Chondrocyte (in vitro differentiated cells): ENCODE data around the gene NOD2. TPM values are rescaled to one million over a fixed set of nuclear protein-coding genes. Genes with fewer than 3 reads are reported as not detected.

Experiments
- DNase-seq: peaks from one replicate; pipeline ENCODE4 v3.0.0; 2021; ENCODE audit warnings: mixed read lengths, low spot score
- H3K27ac Mint-ChIP-seq: one replicate; pipeline ENCODE4 v1.8.0; 2021; ENCODE audit warnings: mild to moderate bottlenecking, moderate library complexity, mixed read lengths; ENCODE audit not compliant: unreplicated experiment
- H3K27me3 Mint-ChIP-seq: 2 replicates; pipeline ENCODE4 v1.8.0; 2021; ENCODE audit warnings: low read depth, mixed read lengths
- H3K36me3 Mint-ChIP-seq: 2 replicates; pipeline ENCODE4 v1.8.0; 2021; ENCODE audit warnings: low read depth, mixed read lengths
- H3K4me1 Mint-ChIP-seq: 2 replicates; pipeline ENCODE4 v1.8.0; 2021; ENCODE audit warnings: low read depth, mild to moderate bottlenecking, mixed read lengths
- H3K4me3 Mint-ChIP-seq: one replicate; pipeline ENCODE4 v1.8.0; 2021; ENCODE audit warnings: mild to moderate bottlenecking, moderate library complexity, mixed read lengths; ENCODE audit not compliant: unreplicated experiment
- H3K9me3 Mint-ChIP-seq: 2 replicates; pipeline ENCODE4 v1.8.0; 2021; ENCODE audit warnings: low read depth, mixed read lengths
- microRNA-seq: library from miRNA; unstranded; fragments of <30 nt; microRNA quantifications from one replicate; pipeline ENCODE4 v1.2.0, GENCODE V29; 2020; ENCODE audit warnings: borderline number of aligned reads
- total RNA-seq: library from RNA; stranded (reverse); gene quantifications from 3 replicates; pipeline ENCODE4 v1.2.1, GENCODE V29; 2021
- TF ChIP-seq, protein P1 (sequence below): fragments of 200-600 bp; sonication (generic); IDR thresholded peaks from 2 replicates; pipeline ENCODE4 v1.5.0; 2021; ENCODE audit warnings: antibody characterized with exemption, mild to moderate bottlenecking, moderate library complexity

The NOD2 gene
- total RNA-seq, 1 donor from 2014 or later = 0.05 TPM

DNA sequence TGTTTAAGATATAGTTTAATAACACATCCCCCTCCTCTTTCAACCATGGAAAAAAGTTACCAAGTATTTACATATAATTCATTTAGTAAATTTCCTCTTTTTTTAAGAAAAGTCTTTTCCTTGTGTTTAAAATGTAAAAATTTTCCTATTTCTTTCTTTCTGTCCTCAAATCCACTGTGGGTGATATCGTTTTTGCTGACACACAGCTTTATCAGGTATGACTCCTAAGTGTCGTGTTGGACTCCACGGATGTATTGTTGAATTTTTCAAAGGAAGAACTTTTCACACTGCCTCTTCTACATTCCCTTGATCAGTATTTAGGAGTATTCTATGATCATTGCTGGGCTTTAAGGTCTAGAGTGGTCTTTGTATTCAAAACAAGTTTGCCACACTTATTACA is 81.6 kb downstream of the NOD2 start:
- H3K4me3 Mint-ChIP-seq = no peak overlapping the region
- peaks cover 9% of the 10 kb centered on the region for H3K36me3 Mint-ChIP-seq
- no peak overlapping the region for H3K27ac Mint-ChIP-seq
- no peaks in the 10 kb centered on the region for H3K27me3 Mint-ChIP-seq
- no peaks in the 10 kb centered on the region for H3K4me1 Mint-ChIP-seq
- DNase-seq = no peak
- peaks cover 7% of the 10 kb centered on the region for H3K9me3 Mint-ChIP-seq
- TF ChIP-seq, protein P1, sequence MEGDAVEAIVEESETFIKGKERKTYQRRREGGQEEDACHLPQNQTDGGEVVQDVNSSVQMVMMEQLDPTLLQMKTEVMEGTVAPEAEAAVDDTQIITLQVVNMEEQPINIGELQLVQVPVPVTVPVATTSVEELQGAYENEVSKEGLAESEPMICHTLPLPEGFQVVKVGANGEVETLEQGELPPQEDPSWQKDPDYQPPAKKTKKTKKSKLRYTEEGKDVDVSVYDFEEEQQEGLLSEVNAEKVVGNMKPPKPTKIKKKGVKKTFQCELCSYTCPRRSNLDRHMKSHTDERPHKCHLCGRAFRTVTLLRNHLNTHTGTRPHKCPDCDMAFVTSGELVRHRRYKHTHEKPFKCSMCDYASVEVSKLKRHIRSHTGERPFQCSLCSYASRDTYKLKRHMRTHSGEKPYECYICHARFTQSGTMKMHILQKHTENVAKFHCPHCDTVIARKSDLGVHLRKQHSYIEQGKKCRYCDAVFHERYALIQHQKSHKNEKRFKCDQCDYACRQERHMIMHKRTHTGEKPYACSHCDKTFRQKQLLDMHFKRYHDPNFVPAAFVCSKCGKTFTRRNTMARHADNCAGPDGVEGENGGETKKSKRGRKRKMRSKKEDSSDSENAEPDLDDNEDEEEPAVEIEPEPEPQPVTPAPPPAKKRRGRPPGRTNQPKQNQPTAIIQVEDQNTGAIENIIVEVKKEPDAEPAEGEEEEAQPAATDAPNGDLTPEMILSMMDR = no peak

- no peaks in the 10 kb centered on the region for H3K4me1 Mint-ChIP-seq
- H3K27me3 Mint-ChIP-seq = no peaks in the 10 kb centered on the region
- H3K27ac Mint-ChIP-seq = no peak overlapping the region
- H3K4me3 Mint-ChIP-seq = no peak overlapping the region
- peaks cover 13% of the 10 kb centered on the region for H3K36me3 Mint-ChIP-seq
- TF ChIP-seq, protein P1 = no peak
- no peak for DNase-seq
- H3K9me3 Mint-ChIP-seq = peaks cover 7% of the 10 kb centered on the region
Measured at GRCh38 chr16:50776037-50776436, 82.6 kb downstream of the NOD2 start.

GRCh38 chr16:50778284-50779163 is 85.1 kb downstream of the NOD2 start:
- Mint-ChIP-seq H3K36me3 (peaks cover 16% of the 10 kb centered on the region), H3K4me3 (no peak overlapping the region), H3K4me1 (no peaks in the 10 kb centered on the region), H3K27ac (no peak overlapping the region), H3K27me3 (no peaks in the 10 kb centered on the region), H3K9me3 (no peaks in the 10 kb centered on the region)
- no peak for DNase-seq
- TF ChIP-seq, protein P1 = no peak

DNA sequence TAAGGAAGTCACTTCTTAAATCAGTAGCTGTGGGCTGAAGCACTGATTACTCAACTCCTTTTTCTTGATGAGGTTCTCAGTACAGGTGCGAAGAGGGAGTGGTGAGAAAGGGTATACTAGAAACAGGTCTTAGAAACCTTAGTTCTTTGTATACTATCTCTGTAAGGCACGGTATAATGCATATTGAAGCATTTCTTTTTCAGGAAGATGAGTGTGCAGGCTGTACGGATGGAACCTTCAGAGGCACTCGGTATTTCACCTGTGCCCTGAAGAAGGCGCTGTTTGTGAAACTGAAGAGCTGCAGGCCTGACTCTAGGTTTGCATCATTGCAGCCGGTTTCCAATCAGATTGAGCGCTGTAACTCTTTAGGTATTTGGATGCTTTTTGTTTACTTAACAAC is 87.6 kb downstream of the NOD2 start:
- Mint-ChIP-seq H3K4me1 (no peaks in the 10 kb centered on the region), H3K27me3 (no peaks in the 10 kb centered on the region), H3K36me3 (peaks cover 22% of the 10 kb centered on the region), H3K27ac (no peak overlapping the region), H3K9me3 (no peaks in the 10 kb centered on the region), H3K4me3 (no peak overlapping the region)
- TF ChIP-seq, protein P1 = peak; percentile 24
- no peak for DNase-seq

- H3K27ac Mint-ChIP-seq = no peak overlapping the region
Measured at GRCh38 chr16:50781518-50781917, 88.1 kb downstream of the NOD2 start.

More at GRCh38 chr16:50781518-50781917, 88.1 kb downstream of the NOD2 start:
- TF ChIP-seq, protein P1 = no peak
- Mint-ChIP-seq H3K4me3 (no peak overlapping the region), H3K4me1 (no peaks in the 10 kb centered on the region), H3K36me3 (peaks cover 22% of the 10 kb centered on the region), H3K9me3 (no peaks in the 10 kb centered on the region), H3K27me3 (no peaks in the 10 kb centered on the region)
- no peak for DNase-seq

Small RNA genes lying within 50 kb of the gene (microRNA-seq; reads per million reads assigned to microRNA genes)
- gene MIR3181 = not detected

Other genes starting within 250 kb of the NOD2 start
- 5.6 to 8.0 TPM (median 7.8 TPM) in 3 replicates for gene NKD1, start 145.2 kb upstream of the NOD2 start, total RNA-seq
- gene SNX20, start 12.3 kb upstream of the NOD2 start, total RNA-seq = not detected in 3 replicates
- gene CYLD, start 48.5 kb downstream of the NOD2 start, total RNA-seq = 30.3 to 35.8 TPM (median 33.4 TPM) in 3 replicates